SU-DHL-6 (cell line): ENCODE results near the gene WIPF3.

ENCODE experiments used
- H2AFZ ChIP-seq: fragments of 200-600 bp; sonication (generic); 2 replicates; pipeline ENCODE4 v1.6.1; 2014; ENCODE audit warnings: low read depth, mild to moderate bottlenecking, moderate library complexity, mixed read lengths, antibody characterized with exemption, low read length; ENCODE audit not compliant: severe bottlenecking
- H3F3A ChIP-seq: fragments of 200-600 bp; shearing (Covaris generic); 2 replicates; pipeline ENCODE4 v1.6.0; 2016; ENCODE audit warnings: antibody characterized with exemption, mild to moderate bottlenecking; ENCODE audit not compliant: insufficient read depth
- H3K27ac ChIP-seq: fragments of 200-600 bp; sonication (generic); 2 replicates; pipeline ENCODE4 v1.5.1; 2016; ENCODE audit warnings: low read depth, mild to moderate bottlenecking, low read length, moderate library complexity, mixed read lengths
- H3K27me3 ChIP-seq: fragments of 200-600 bp; sonication (generic), shearing (Covaris generic); 2 replicates; pipeline ENCODE4 v1.6.0; 2014; ENCODE audit warnings: mild to moderate bottlenecking, low read length
- H3K36me3 ChIP-seq: fragments of 200-600 bp; sonication (generic); 2 replicates; pipeline ENCODE4 v1.6.1; 2014; ENCODE audit warnings: mild to moderate bottlenecking, low read length, mixed read lengths
- H3K4me2 ChIP-seq: fragments of 300-600, 200-600 bp; shearing (Covaris generic), sonication (generic); 2 replicates; pipeline ENCODE4 v1.6.0; 2014; ENCODE audit warnings: low read length, low read depth, mild to moderate bottlenecking; ENCODE audit not compliant: poor library complexity, severe bottlenecking
- H3K4me3 ChIP-seq: fragments of 200-600 bp; sonication (generic); 2 replicates; pipeline ENCODE4 v1.5.1; 2014; ENCODE audit warnings: antibody characterized with exemption, low read length, mild to moderate bottlenecking, mixed read lengths; ENCODE audit not compliant: insufficient read depth, poor library complexity, severe bottlenecking
- H3K79me2 ChIP-seq: fragments of 200-600 bp; sonication (generic); 2 replicates; pipeline ENCODE4 v1.6.1; 2014; ENCODE audit warnings: mild to moderate bottlenecking, low read length, moderate library complexity; ENCODE audit not compliant: insufficient read depth
- H3K9ac ChIP-seq: fragments of 200-600 bp; sonication (generic); 2 replicates; pipeline ENCODE4 v1.7.0; 2014; ENCODE audit warnings: mild to moderate bottlenecking, low read length
- H3K9me2 ChIP-seq: fragments of 200-600 bp; sonication (generic); replicated peaks from 2 replicates; pipeline ENCODE4 v1.6.1; 2014; ENCODE audit warnings: low read length; ENCODE audit not compliant: insufficient read depth
- H3K9me3 ChIP-seq: fragments of 200-600 bp; sonication (generic); 2 replicates; pipeline ENCODE4 v1.6.1; 2014; ENCODE audit warnings: low read length, mixed read lengths; ENCODE audit not compliant: insufficient read depth
- H4K20me1 ChIP-seq: fragments of 200-600 bp; sonication (generic); 2 replicates; pipeline ENCODE4 v1.6.1; 2014; ENCODE audit warnings: low read depth, mild to moderate bottlenecking, antibody characterized with exemption, low read length, moderate library complexity, mixed read lengths
- EZH2phosphoT487 ChIP-seq: fragments of 200-600 bp; sonication (generic), shearing (Covaris generic); conservative IDR thresholded peaks from 2 replicates; pipeline ENCODE4 v1.6.1; 2018; ENCODE audit warnings: mild to moderate bottlenecking, antibody characterized with exemption, low read length, moderate library complexity, mixed read lengths
- TF ChIP-seq, protein P1 (sequence below): fragments of 200-600 bp; sonication (generic); IDR thresholded peaks from one replicate; pipeline ENCODE4 v1.5.1; 2017; ENCODE audit warnings: antibody characterized with exemption, mild to moderate bottlenecking, low read length, moderate library complexity; ENCODE audit not compliant: insufficient read depth, poor library complexity, severe bottlenecking

WIPF3 gene

GRCh38 chr7:29854257-29854938, 48.1 kb downstream of the WIPF3 start:
- no peaks in the 10 kb centered on the region for H3K36me3 ChIP-seq
- H3K9me2 ChIP-seq: no peaks in the 10 kb centered on the region
- no peak for TF ChIP-seq EZH2phosphoT487
- TF ChIP-seq, protein P1, sequence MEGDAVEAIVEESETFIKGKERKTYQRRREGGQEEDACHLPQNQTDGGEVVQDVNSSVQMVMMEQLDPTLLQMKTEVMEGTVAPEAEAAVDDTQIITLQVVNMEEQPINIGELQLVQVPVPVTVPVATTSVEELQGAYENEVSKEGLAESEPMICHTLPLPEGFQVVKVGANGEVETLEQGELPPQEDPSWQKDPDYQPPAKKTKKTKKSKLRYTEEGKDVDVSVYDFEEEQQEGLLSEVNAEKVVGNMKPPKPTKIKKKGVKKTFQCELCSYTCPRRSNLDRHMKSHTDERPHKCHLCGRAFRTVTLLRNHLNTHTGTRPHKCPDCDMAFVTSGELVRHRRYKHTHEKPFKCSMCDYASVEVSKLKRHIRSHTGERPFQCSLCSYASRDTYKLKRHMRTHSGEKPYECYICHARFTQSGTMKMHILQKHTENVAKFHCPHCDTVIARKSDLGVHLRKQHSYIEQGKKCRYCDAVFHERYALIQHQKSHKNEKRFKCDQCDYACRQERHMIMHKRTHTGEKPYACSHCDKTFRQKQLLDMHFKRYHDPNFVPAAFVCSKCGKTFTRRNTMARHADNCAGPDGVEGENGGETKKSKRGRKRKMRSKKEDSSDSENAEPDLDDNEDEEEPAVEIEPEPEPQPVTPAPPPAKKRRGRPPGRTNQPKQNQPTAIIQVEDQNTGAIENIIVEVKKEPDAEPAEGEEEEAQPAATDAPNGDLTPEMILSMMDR: no peak
- H3K9me3 ChIP-seq: no peaks in the 10 kb centered on the region
- H3K27me3 ChIP-seq: no peaks in the 10 kb centered on the region
- H4K20me1 ChIP-seq: no peaks in the 10 kb centered on the region
- H3K9ac ChIP-seq: no peak overlapping the region
- no peak overlapping the region for H3K4me2 ChIP-seq
- H3K27ac ChIP-seq: no peak overlapping the region
- no peak overlapping the region for H3K4me3 ChIP-seq
- no peaks in the 10 kb centered on the region for H3K79me2 ChIP-seq
- no peaks in the 10 kb centered on the region for H3F3A ChIP-seq
- no peak overlapping the region for H2AFZ ChIP-seq

- H3F3A ChIP-seq: no peaks in the 10 kb centered on the region
- H3K4me3 ChIP-seq: no peak overlapping the region
- H3K27ac ChIP-seq: no peak overlapping the region
- H3K4me2 ChIP-seq: no peak overlapping the region
- H3K27me3 ChIP-seq: no peaks in the 10 kb centered on the region
- H3K9ac ChIP-seq: no peak overlapping the region
- TF ChIP-seq EZH2phosphoT487: no peak
- TF ChIP-seq, protein P1: no peak
- no peaks in the 10 kb centered on the region for H3K9me3 ChIP-seq
- H3K36me3 ChIP-seq: no peaks in the 10 kb centered on the region
- no peaks in the 10 kb centered on the region for H3K9me2 ChIP-seq
- H2AFZ ChIP-seq: no peak overlapping the region
- no peaks in the 10 kb centered on the region for H4K20me1 ChIP-seq
- no peaks in the 10 kb centered on the region for H3K79me2 ChIP-seq
These were observed 51.3 kb downstream of the WIPF3 start for GRCh38 chr7:29857654-29858053.

DNA sequence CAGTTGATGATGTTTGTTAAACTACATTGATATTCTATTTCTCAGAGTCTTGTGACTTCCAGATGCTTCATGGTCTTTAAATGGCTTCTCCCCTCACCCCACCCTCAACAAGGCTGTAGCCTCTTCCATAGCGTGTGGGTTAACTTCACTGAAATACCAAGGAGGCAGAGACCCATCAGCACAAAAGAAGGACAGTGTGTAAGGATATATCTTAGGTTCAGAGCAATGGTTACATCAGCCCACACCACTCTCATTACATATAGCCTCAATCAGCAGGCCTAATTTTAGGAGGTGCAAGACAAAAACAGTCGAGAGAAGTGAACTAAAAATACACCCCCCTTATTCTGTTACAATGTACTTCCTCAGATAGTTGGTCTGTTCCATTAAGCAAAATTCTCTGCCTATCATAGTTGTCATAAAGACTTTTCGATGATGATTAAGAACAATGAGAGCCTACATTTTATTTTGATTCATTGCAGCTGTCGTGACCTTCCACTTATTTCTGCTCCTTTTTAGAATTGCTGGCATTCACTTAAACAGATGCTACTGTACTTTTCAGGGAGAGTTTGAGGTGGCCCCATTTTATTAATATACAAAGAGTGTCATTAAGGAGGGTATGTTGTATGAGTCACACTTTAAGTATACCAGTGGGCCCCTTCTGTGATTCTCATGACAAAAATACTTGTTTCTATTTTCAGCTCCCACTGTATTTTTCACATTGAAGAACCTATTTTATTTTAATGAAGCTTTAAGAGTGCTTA, 52.1 kb downstream of the WIPF3 start:
- Histone ChIP-seq H3K27me3 (no peaks in the 10 kb centered on the region), H3K9me3 (no peaks in the 10 kb centered on the region)

More for the DNA sequence above, 52.1 kb downstream of the WIPF3 start:
- Histone ChIP-seq H3K9me2 (no peaks in the 10 kb centered on the region), H3K27ac (no peak overlapping the region), H4K20me1 (no peaks in the 10 kb centered on the region), H2AFZ (no peak overlapping the region), H3K4me2 (no peak overlapping the region), H3K9ac (no peak overlapping the region), H3K36me3 (no peaks in the 10 kb centered on the region), H3K79me2 (no peaks in the 10 kb centered on the region), H3F3A (no peaks in the 10 kb centered on the region), H3K4me3 (no peak overlapping the region)
- TF ChIP-seq, protein P1: no peak
- no peak for TF ChIP-seq EZH2phosphoT487
